HG03045 (cell line): ENCODE measurements around the gene HEYL.
A peak's percentile ranks its signal among the peaks of the same experiment; 100 is the strongest.
"Not testable (repeated sequence)": the region's sequence is repeated elsewhere in the genome, so short reads cannot be mapped to it uniquely, and the experiment has no call there.

Source experiments
- ATAC-seq: cut with Tn5 transposase; IDR thresholded peaks from one replicate; pipeline ENCODE4 v1.9.1; 2021; ENCODE audit warnings: mild to moderate bottlenecking, moderate library complexity; ENCODE audit not compliant: unreplicated experiment

HEYL gene

GRCh38 chr1:39613250-39613649, 26.2 kb downstream of the HEYL start:
- ATAC-seq = no peak

- peak; percentile 62 for ATAC-seq
Observed at GRCh38 chr1:39609618-39610331, 29.7 kb downstream of the HEYL start.

DNA sequence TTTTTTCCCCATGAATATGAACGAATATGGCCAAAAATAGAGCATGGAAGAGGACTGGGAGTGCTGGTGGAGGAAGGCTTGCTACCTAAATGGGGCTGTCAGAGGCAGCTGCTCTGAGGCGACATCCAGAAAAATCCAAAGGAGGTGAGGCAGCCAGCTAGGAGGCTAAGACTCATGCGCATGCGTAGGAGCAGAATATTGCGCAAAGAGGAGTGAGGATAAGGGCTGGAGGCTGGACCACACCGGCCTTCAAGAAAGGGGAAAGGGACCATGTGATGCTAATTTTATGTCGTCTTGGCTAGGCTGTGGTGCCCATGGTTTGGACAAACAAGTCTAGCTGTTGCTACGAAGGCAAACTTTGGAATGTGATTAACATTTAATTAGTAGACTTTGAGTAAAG, 30.5 kb downstream of the HEYL start:
- no peak for ATAC-seq

DNA sequence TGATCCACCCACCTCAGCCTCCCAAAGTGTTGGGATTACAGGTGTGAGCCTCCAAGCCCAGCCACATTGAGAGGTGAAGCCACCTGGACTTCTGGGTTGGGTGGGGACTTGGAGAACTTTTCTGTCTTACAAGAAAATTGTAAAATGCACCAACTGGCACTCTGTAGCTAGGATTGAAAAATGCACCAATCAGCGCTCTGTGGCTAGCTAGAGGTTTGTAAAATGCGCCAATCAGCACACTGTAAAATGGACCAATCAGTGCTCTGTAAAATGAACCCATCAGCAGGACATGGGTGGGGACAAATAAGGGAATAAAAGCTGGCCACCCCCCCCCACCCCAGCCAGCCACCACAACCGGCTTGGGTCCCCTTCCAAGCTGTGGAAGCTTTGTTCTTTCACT, 35.8 kb downstream of the HEYL start:
- not testable (repeated sequence) for ATAC-seq

GRCh38 chr1:39601667-39602255, 37.7 kb downstream of the HEYL start:
- not testable (repeated sequence) for ATAC-seq

GRCh38 chr1:39596163-39596562, 43.3 kb downstream of the HEYL start:
- ATAC-seq = no peak

DNA sequence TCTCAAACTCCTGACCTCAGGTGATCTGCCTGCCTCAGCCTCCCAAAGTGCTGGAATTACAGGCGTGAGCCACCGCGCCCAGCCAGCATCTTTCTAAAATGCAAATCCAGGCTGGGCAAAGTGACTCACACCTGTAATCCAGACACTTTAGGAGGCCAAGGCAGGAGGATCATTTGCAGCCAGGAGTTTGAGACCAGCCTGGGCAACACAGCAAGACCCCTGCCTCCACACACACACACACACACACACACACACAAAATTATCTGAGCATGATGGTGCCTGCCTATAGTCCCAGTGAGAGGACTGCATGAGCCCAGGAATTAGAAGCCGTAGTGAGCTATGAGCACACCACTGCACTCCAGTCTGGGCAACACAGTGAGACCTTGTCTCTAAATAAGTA, 46.1 kb downstream of the HEYL start:
- ATAC-seq = no peak

GRCh38 chr1:39592069-39592468, 47.4 kb downstream of the HEYL start:
- no peak for ATAC-seq

DNA sequence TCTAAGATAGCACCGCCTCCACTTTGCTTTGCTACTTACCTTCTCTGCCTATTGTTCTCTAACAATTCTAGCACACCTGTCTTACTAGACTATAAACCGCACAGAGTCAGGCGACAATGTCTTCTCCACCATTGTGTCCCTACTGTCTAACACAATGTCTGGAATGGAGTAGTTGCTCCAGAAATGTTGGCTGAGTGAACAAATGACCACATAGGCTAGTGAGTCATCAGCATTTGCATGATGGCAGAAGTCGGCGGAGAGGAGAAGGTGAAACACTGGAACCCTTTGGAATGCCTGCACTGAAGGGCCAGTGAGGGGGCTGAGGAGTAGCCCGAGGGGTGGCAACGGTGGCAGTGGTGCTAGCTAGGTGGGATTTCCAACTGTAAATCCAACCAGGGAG, 48.9 kb downstream of the HEYL start:
- ATAC-seq = no peak

- no peak for ATAC-seq
Observed at GRCh38 chr1:39585933-39586332, 53.5 kb downstream of the HEYL start.

- ATAC-seq = peak; percentile 43
Observed at GRCh38 chr1:39576016-39576657, 63.3 kb downstream of the HEYL start.

GRCh38 chr1:39575191-39576015, 64.0 kb downstream of the HEYL start:
- peak; percentile 18 for ATAC-seq

DNA sequence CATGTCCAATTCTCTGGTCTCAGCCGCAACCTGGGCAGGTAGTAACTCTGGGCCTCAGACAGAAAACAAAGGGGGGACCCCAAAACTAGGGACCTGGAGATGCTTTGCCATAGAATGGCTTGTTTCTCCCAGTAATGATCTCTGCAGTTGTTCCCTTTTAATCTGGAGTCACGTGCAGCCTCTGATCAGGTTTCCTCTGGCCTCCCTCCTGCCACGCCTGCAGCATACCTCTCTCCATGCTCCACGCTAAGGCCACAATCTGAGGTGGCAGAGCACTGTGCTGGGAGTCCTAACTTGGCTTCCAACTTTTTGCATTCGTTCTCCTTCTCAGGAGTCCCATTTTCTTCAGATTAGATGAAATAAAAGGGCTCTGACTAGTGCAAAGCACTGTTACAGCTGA, 64.8 kb downstream of the HEYL start:
- ATAC-seq = no peak
